GM10266 (cell line): ENCODE data around the gene FLYWCH2.

Experiments used
- DNase-seq: peaks from one replicate; pipeline ENCODE4 v3.0.0; 2012; ENCODE audit errors: extremely low spot score
- TF ChIP-seq, protein P1 (sequence below): IDR thresholded peaks from 2 replicates; pipeline ENCODE4 v1.5.1; 2012; ENCODE audit warnings: mild to moderate bottlenecking, low read depth; ENCODE audit not compliant: control insufficient read depth, insufficient read depth; ENCODE audit errors: missing control alignments

The FLYWCH2 gene

GRCh38 chr16:2882650-2883457 lies at the start of gene FLYWCH2:
Gene FLYWCH2, plus strand, starts transcription at chr16:2883215. Its CDS starts 13,235 bp downstream, at chr16:2896450.
- DNase-seq = peak; percentile 97
- TF ChIP-seq, protein P1, sequence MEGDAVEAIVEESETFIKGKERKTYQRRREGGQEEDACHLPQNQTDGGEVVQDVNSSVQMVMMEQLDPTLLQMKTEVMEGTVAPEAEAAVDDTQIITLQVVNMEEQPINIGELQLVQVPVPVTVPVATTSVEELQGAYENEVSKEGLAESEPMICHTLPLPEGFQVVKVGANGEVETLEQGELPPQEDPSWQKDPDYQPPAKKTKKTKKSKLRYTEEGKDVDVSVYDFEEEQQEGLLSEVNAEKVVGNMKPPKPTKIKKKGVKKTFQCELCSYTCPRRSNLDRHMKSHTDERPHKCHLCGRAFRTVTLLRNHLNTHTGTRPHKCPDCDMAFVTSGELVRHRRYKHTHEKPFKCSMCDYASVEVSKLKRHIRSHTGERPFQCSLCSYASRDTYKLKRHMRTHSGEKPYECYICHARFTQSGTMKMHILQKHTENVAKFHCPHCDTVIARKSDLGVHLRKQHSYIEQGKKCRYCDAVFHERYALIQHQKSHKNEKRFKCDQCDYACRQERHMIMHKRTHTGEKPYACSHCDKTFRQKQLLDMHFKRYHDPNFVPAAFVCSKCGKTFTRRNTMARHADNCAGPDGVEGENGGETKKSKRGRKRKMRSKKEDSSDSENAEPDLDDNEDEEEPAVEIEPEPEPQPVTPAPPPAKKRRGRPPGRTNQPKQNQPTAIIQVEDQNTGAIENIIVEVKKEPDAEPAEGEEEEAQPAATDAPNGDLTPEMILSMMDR = no peak

- DNase-seq = no peak
- TF ChIP-seq, protein P1 = no peak
Measured at GRCh38 chr16:2833776-2834175, 49.2 kb upstream of the FLYWCH2 start.

GRCh38 chr16:2834968-2835367 lies 48.0 kb upstream of the FLYWCH2 start:
- no peak for DNase-seq
- TF ChIP-seq, protein P1 = no peak

GRCh38 chr16:2835638-2836493 lies 47.1 kb upstream of the FLYWCH2 start:
- DNase-seq = no peak
- TF ChIP-seq, protein P1 = no peak

GRCh38 chr16:2836646-2837508 lies 46.1 kb upstream of the FLYWCH2 start:
- TF ChIP-seq, protein P1 = no peak
- no peak for DNase-seq

DNA sequence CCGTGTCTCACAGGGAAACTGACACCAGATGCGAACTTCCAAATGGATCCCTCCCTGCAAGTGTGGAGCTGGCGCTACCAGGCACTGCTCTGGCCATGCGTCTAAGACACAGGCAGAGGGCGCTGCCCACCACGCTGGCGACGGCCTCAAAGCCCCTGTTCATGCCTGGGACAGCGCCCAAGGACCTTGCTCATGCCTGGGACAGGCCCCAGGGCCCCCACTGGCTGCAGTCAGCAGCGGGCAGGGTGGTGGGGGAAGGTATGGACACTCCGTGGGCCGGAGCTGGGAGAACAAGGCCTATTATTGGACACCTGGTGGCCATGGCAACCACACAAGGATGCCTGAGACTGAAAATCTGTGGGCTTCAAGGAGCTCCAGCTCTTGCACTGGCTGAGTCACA lies 44.1 kb upstream of the FLYWCH2 start:
- peak; percentile 77 for DNase-seq
- TF ChIP-seq, protein P1 = peak; percentile 81
